Duodenal mucosa (tissue), 2 donors: ENCODE results near the gene LRRC74A.
A peak's percentile ranks its signal among the peaks of the same experiment; 100 is the strongest.

Experiments
- H3K27ac ChIP-seq: one replicate; pipeline ENCODE4 v1.7.0; 2013; ENCODE audit warnings: low read depth, low read length
- H3K27me3 ChIP-seq, 2 donors: one replicate each; pipeline ENCODE4 v1.7.0; 2013; ENCODE audit warnings: low read length in 2 of 2, control low read depth in 1 of 2; ENCODE audit not compliant: insufficient read depth in 2 of 2, control insufficient read depth in 1 of 2
- H3K36me3 ChIP-seq, 2 donors: one replicate each; pipeline ENCODE4 v1.7.0; 2013; ENCODE audit warnings: low read length in 2 of 2, control low read depth in 1 of 2; ENCODE audit not compliant: insufficient read depth in 2 of 2, control insufficient read depth in 1 of 2
- H3K4me1 ChIP-seq, 2 donors: one replicate each; pipeline ENCODE4 v1.7.0; 2013; ENCODE audit warnings: low read length in 2 of 2, control low read depth in 1 of 2; ENCODE audit not compliant: insufficient read depth in 2 of 2, control insufficient read depth in 1 of 2
- H3K4me3 ChIP-seq, 2 donors: one replicate each; pipeline ENCODE4 v1.7.0; 2013; ENCODE audit warnings: low read length in 2 of 2, low read depth in 1 of 2
- H3K9ac ChIP-seq, 2 donors: one replicate each; pipeline ENCODE4 v1.7.0; 2013; ENCODE audit warnings: low read length in 2 of 2, low read depth in 1 of 2
- H3K9me3 ChIP-seq, 2 donors: one replicate each; pipeline ENCODE4 v1.7.0; 2013; ENCODE audit warnings: low read length in 2 of 2, control low read depth in 1 of 2; ENCODE audit not compliant: control insufficient read depth in 1 of 2

The LRRC74A gene

GRCh38 chr14:76808990-76809389 is 17.2 kb upstream of the LRRC74A start:
- Histone ChIP-seq H3K9ac (no peak overlapping the region), H3K9me3 (no peaks in the 10 kb centered on the region), H3K36me3 (peaks cover 20 to 41% of the 10 kb centered on the region in 2 donors), H3K27me3 (no peaks in the 10 kb centered on the region), H3K4me3 (no peak overlapping the region), H3K27ac (no peak overlapping the region), H3K4me1 (peaks cover 8 to 12% of the 10 kb centered on the region in 2 donors)

DNA sequence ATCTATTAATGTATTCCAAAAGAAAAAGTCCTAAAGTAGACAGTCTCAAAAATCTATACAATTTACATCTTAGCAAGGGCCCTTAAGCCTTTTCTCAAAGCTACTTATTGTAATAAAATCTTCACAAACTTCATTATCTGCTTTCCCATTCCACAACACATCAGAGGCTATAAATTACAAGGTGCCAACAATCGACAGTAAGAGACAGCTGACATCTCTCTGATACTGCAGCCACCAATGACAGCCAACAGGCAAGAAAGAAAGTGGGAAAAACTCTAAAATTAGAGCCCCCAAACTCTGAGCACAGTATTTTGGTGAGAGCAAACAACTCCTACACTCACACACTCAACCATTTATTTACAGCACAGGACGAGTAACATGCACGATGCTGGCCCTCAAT is 15.7 kb upstream of the LRRC74A start:
- Histone ChIP-seq H3K27me3 (no peaks in the 10 kb centered on the region), H3K4me1 (peaks cover 8 to 12% of the 10 kb centered on the region in 2 donors), H3K36me3 (peaks cover 16 to 35% of the 10 kb centered on the region in 2 donors), H3K9me3 (no peaks in the 10 kb centered on the region), H3K9ac (peak overlapping the region in 1 of 2 donors; percentile 18), H3K4me3 (peak overlapping the region; percentile 63 to 87), H3K27ac (no peak overlapping the region)

- Histone ChIP-seq H3K9ac (peak overlapping the region; percentile 7 to 18), H3K9me3 (no peaks in the 10 kb centered on the region), H3K27ac (no peak overlapping the region), H3K4me3 (peak overlapping the region; percentile 63 to 87), H3K4me1 (peaks cover 8 to 12% of the 10 kb centered on the region in 2 donors), H3K36me3 (peaks cover 16 to 33% of the 10 kb centered on the region in 2 donors), H3K27me3 (no peaks in the 10 kb centered on the region)
These were observed 15.2 kb upstream of the LRRC74A start for GRCh38 chr14:76810953-76811400.

GRCh38 chr14:76811561-76811960 is 14.6 kb upstream of the LRRC74A start:
- Histone ChIP-seq H3K4me1 (peaks cover 8 to 12% of the 10 kb centered on the region in 2 donors), H3K9ac (peak overlapping the region; percentile 71 to 81), H3K4me3 (peak overlapping the region; percentile 87), H3K9me3 (no peaks in the 10 kb centered on the region), H3K27ac (no peak overlapping the region), H3K27me3 (no peaks in the 10 kb centered on the region), H3K36me3 (peaks cover 15 to 27% of the 10 kb centered on the region in 2 donors)

GRCh38 chr14:76812093-76812421 is 14.2 kb upstream of the LRRC74A start:
- peak overlapping the region; percentile 87 for H3K4me3 ChIP-seq
- no peaks in the 10 kb centered on the region for H3K27me3 ChIP-seq
- H3K36me3 ChIP-seq = peaks cover 10 to 22% of the 10 kb centered on the region in 2 donors
- H3K27ac ChIP-seq = peak overlapping the region; percentile 78
- peak overlapping the region; percentile 71 to 81 for H3K9ac ChIP-seq
- H3K9me3 ChIP-seq = no peaks in the 10 kb centered on the region
- H3K4me1 ChIP-seq = peaks cover 8 to 12% of the 10 kb centered on the region in 2 donors

- peak within 1 kb of the TSS; percentile 87 for H3K4me3 ChIP-seq
- peak within 1 kb of the TSS; percentile 71 to 81 for H3K9ac ChIP-seq
- no peaks in the 10 kb centered on the region for H3K9me3 ChIP-seq
- peaks cover 4 to 15% of the 10 kb centered on the region in 2 donors for H3K36me3 ChIP-seq
- no peaks in the 10 kb centered on the region for H3K27me3 ChIP-seq
- peaks cover 8 to 12% of the 10 kb centered on the region in 2 donors for H3K4me1 ChIP-seq
- H3K27ac ChIP-seq = peak within 1 kb of the TSS; percentile 78
These were observed 13.5 kb upstream of the LRRC74A start, which contains the start of gene ANGEL1 for GRCh38 chr14:76812422-76813383. Gene ANGEL1, minus strand, starts transcription at chr14:76812882. Its CDS starts 55 bp downstream, at chr14:76812827.

DNA sequence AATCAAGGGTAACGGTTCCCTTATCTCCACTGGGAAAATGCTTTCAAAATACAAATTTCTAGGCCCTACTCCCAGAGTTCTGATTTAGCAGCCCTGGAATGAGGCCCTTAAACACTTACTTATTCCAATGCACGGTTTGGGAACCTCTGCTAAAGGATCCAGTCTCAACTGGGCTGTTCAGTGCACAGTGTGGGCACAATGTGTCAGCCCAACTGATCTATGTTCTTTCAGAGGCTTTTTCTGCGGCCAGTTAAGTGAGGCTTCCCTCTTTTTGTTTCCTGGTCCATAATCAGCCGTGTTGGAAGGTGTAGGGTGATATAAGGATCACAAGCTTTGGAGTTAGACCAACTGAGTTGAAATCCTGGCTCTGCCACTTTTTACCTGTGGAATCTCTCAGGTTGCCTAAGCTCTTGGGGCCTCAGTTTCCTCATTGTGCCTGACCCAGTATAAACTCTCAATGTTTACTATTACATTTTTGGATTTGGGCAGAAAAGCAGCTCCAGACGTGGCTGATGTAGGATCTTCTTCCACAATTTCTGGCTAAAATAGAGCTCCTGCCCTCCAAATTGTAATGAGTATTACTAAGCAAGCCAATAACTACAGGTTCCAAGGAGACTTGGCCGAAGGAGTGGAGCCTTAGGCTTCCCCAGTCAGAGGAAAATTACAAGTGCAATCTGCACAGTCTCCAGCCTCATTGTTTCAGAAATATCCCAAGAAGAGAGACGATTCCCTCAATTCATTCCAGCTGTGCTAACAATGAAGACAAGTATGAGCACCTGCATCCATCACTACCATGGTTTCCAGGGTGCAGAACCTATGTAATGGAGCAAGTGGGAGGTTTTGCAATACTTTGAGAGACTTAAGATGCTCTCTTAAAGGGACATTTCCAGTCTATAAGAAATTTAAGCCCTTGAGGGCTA is 11.2 kb upstream of the LRRC74A start:
- Histone ChIP-seq H3K9ac (no peak overlapping the region), H3K27me3 (peaks cover 0 to 3% of the 10 kb centered on the region in 2 donors), H3K36me3 (no peaks in the 10 kb centered on the region), H3K9me3 (no peaks in the 10 kb centered on the region), H3K27ac (no peak overlapping the region), H3K4me3 (no peak overlapping the region), H3K4me1 (peaks cover 8 to 12% of the 10 kb centered on the region in 2 donors)

DNA sequence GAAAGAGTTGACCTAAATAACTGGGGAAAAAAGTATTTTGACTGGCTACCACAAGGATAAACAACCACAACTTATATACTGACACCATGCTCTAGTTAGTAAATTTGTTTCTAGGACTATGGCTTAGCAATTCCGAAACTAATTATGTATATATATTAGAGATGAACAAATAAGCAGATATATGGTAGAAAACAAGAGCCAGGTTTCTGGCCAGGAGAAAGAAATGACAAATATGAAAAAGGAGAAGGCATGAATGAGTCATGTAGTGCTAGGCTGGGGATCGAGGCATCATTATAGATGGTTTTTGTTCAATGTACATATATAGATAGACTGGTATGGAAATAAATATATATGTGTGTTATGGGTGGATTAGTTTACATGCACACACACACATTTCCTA is 5.5 kb upstream of the LRRC74A start:
- Histone ChIP-seq H3K9ac (no peak overlapping the region), H3K27ac (no peak overlapping the region), H3K4me1 (no peaks in the 10 kb centered on the region), H3K4me3 (no peak overlapping the region), H3K9me3 (no peaks in the 10 kb centered on the region), H3K27me3 (peaks cover 0 to 3% of the 10 kb centered on the region in 2 donors), H3K36me3 (no peaks in the 10 kb centered on the region)

GRCh38 chr14:76827696-76828296 is 1.6 kb downstream of the LRRC74A start:
- Histone ChIP-seq H3K27ac (no peak overlapping the region), H3K4me3 (peak overlapping the region in 1 of 2 donors; percentile 32), H3K27me3 (no peaks in the 10 kb centered on the region), H3K4me1 (peaks cover 6 to 12% of the 10 kb centered on the region in 2 donors), H3K9ac (no peak overlapping the region), H3K36me3 (no peaks in the 10 kb centered on the region), H3K9me3 (peaks cover 0 to 4% of the 10 kb centered on the region in 2 donors)
